ENCODE measurements around the gene CREB3L1.

CREB3L1 gene

DNA sequence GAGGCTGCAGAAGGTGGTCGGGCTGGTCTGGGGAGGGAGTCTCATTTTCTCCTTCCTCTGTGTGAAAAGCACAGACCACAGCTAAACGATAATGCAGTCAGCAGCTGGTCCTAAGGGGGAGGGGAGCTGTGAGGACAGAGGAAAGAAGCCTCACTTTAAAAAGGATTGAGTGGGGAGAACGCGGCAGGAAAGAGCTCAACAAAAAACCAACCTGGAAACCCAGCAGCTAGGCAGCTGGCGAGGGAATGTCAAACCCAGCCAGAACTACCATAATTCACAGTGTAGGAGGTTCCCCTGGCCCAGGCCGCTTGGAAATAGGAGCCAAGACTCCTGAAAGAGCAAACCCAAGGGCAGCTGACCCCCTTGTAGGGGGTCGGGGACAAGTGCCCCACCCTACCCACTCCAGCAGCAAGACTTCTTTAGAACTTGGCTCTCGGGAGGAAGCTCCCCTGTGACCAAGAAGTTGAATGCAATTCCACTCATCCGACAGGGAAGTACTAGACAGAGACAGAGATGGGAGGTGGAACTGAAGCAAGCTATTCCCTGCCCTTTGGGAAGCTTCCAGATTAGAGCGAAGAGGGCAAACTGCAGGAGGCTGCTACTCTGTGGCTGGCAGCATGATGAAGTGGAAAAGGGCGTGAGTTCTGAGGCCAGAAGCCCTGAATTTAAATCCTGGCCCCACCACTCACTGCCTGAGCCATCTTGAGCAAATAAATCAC lies 53.3 kb downstream of the CREB3L1 start:
- DNase-seq = peak; percentile 19

DNA sequence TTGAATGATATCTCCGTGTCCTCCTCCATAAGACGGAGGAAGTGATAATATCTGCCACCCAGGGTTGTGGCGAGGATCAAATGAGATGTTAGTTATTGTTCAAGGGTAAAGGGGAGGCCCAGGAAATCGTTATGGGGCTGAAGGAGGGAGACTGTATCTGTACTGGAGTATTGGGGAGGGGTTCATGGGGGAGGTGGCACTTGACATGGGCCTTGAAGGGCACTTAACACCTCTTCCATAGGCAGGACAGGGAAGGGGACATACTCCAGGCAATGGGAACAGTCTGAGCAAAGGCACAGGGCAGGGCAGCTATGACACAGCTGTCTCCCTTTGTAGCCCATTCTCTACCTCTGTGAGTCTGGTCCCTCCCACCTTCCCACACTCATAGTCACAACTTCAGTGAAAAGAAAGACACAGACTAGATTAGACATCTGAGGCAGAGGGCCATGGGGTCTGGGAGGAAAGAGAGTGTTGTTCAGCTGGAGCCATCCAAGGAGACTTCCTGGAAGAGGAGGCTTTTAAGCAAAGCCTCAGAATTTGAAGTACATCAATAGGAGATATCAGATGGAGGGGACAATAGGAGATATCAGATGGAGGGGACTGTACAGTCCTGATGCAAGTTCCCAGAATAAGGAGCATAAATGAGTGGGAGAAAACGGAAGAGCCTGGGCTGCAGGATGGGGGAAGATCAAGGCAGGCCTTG lies 54.0 kb downstream of the CREB3L1 start:
- DNase-seq = no peak

DNA sequence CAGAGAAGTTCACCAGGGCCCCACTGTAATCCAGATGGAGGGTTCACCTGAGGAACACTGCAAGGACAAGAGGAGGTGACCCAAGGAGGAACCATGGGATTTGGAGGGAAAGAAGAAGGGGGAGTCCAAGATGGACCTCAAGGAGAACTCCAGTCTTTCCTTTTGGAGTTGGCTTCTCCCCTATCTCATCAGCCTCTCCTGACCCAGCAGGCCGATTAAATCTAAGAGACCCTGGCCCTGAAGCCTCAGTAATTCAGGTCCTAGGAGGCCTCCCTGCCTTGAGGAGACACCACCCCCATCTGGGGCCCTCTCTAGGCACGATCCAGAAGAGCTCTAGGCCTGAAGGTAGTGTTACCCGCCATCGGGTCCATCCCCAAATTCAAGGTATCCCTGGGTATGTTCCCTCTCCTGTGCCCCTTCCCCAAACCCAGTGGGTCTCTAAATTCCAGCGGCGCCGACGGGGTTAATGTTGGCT lies 54.7 kb downstream of the CREB3L1 start:
- DNase-seq = no peak

DNA sequence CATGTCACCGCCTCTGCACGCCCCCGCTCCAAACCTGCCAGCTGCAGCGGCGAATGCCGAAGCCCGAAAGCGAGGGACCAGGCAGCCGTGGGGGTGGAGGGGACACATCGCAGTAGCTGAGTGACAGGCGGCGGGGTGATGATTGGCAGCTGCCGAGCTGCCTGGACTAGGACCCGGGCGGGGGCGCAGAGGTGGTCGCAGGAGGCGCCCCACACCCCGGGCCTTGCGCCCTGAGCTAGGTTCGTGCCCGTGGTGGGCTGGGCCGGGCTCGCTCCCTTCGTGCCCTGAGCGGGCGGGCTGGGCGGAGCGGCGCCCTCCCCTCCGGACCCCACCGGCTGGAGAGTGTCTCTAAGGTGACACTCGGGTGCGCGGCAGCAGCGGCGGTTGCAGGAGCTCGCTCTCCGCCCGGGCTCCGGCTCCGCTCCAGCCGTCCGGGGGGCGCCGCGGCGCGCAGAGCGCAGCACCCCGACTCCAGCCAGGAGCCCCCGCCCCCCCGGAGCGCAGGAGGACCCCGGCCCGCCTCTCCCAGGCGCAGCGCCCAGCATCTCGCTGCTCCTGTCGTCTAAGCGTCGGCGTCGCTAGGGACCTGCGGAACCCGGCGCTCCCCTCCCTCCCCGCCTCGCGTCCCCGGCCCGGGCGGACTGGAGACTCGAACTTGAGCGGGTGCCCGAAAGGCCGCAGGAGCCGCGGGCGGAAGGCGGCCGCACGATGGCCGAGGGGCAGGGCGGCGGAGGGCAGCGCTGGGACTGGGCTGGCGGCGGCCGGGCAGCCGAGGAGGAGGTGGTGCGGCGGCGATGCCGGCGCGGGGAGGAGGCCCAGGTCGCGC lies 55.3 kb downstream of the CREB3L1 start:
- no peak for DNase-seq

DNA sequence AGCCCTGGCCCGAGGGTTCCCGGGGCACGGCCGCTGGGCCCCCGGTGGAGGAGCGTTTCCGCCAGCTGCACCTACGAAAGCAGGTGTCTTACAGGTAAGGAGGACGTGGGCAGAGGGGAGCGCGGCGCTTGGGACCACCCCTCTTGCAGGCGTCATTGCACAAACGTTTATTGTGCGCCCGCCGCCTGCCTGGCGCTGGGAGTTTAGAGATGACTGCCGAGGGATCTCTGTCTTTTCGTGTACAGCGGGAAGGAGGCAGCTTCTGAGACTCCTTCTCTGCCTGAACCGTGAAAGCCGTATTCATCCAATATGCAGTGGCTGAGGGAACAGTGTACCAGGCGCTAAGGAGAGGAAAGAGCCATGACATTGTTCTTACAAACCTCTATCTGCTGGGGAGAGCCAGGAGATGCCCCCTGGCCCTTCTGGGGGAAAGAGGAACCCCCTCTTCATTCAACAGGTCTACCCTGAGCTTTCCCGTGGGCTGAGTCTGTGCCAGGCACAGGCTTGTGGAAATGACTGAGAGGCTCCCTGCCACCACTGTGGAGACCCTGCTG lies 56.0 kb downstream of the CREB3L1 start:
- no peak for DNase-seq

DNA sequence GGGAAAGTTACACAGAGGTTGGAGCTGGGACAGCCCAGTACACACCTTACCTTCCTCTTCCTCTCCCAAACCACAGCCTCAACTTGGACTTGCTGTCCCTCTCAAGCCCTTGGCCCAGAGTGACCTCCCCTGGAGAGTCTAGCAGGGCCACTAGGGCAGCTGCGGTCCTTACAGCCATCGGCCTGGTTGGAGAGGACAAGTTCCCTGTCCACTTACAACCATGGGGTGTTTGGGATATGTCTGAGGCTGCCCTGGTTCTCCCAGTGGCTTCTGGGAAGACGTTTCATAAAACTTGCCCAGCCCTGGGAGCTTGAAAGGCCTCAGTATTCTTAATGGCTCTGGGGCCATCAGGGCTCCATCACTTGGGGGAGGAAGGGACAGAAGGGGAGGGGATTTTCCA lies 56.7 kb downstream of the CREB3L1 start:
- no peak for DNase-seq

DNA sequence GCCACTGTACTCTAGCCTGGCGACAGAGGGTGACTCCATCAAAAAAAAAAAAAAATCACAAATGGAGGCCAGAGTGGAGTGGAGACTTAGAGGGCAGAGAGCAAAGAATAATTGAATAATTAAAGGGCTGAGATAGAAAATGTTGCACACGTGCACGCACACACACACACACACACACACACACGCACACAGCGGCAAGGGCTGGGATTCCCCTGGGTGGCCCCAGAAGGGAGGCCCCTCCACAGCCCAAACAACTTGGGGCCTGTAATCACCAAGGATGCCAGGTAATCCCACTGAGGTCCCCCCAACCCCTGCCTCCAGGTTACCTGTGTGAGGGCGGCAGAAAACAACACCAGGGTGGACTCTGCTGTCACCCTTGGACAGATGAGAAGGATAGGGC lies 57.8 kb downstream of the CREB3L1 start:
- DNase-seq = no peak

DNA sequence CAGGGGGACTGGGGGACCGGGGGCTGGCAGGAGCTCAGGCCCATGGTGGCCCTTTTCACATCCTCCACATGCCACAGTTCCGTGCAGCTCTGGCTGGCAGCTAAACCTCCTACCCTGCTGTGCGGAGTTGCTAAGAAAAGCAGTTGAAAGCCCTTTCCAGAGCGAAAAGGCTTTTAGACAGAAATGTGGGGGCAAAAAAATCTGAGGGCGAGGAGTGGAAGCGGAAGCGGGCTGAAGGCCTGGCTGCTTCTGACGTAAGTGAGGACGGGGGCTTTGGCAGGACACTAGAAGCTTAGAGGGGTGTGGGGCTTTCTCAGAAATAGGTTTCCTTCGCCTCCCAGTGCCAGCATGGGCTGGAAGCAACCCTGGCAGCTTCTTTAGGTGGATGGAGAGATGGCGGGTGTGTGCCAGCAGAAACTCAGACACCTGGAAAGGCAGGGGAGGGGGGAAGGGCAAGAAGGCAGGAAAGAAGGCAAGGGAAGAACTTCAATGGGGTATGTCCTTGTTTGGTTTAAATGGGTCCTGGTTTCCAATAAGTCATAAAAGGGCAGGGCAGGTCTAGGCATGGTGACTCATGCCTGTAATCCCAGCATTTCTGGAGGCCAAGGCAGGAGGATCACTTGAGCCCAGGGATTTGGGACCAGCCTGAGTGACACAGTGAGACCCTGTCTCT lies 58.6 kb downstream of the CREB3L1 start:
- DNase-seq = no peak

DNA sequence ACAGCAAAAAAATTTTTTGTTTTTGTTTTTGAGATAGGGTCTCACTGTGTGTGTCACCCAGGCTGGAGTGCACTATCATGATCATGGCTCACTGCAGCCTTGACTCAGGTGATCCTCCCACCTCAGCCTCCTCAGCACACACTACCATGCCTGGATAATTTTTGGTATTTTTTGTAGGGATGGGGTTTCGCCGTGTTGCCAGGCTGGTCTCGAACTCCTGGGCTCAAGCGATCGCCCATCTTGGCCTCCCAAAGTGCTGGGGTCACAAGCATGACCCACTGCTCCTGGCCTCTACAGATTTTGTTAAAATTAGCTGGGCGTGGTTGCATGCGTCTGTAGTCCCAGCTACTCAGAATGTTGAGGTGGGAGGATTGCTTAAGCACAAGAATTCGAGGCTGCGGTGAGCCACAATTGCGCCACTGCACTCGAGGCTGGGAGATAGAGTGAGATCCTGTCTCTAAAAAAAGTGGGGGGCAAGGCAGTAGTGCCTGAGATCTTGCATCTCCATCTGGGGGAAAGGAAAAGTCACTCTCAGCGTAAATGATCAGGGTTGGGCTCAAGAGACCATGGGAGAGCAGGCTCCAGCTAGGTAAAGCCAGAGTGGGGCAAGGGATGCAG lies 59.2 kb downstream of the CREB3L1 start:
- no peak for DNase-seq

DNA sequence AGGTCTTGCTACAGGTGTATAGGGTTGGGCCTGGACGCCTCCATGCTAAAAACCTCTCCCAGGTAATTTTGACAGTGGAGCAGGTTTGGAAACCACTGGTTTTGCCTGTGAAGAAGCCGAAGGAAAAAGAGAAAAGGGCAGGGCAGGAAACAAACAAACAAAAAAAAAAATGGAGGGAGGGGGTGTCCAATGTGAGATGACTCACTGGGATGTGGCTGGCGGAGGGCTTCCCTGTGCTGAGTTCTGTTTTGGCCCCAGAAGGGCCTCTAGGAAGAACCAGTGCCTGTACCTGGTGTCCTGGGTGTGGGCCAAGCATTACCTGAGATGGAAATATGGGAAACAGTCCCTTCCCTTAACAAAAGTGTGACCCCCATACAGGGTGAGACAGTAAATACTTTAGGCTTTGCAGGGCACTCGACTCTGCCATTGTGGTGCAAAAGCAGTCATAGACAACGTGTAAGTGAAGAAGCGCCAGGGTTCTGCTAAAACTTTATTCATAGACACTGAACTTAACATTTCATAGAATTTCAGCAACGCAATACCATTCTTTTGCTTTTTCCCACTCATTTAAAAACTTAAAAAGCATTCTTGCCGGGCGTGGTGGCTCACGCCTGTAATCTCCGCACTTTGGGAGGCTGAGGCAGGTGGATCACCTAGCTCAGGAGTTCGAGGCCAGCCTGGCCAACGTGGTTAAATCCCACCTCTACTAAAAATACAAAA lies 60.3 kb downstream of the CREB3L1 start:
- DNase-seq = no peak

DNA sequence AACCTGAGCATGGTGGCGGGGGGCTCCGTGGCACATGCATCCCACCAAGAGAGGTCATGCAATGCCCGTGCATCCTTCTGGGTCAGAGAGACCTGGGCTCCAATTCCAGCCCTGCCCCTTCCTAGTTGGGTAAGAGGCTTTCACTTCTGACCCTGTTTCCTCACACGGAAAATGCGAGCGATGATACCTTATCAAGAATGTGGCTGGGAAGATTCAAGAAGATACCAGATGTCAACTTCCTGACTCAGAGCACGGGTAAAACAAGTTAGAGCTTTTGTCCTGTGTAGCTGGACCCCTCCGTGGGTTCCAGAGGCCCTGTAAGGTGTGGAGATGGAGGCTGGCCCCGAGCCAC lies 61.1 kb downstream of the CREB3L1 start:
- no peak for DNase-seq

DNA sequence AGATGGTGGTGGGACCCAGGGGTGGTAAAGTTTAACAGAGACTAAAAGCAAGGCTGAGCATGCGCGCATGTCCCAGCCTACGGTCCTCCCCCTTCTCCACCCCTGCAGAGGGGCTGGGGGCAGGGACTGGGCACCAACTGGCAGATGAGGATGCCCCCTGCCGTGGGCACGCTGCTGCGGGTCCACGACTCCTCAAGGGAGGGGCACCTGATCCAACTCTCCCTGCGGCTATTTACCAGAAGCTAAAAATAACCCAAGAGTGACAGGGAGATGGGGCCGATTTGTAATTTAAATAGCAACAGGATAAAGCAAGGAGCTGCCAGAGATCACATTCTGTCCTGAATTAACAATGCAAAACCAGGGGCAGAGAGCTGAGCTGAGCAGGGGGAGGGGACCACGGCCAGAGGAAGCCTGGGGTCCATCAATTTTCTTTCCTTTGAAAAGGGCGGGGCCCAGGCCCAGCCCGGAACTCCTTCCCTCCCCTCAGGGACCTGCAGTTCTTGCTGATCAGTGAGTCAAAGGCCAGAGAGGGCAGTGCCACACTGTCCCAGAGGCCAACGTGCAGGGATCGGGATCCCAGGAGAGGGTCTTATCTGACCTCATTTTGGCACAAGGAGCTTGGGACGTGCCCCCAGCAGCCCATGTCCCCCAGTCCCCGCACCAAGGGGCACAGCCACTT lies 61.7 kb downstream of the CREB3L1 start:
- DNase-seq = peak; percentile 32

DNA sequence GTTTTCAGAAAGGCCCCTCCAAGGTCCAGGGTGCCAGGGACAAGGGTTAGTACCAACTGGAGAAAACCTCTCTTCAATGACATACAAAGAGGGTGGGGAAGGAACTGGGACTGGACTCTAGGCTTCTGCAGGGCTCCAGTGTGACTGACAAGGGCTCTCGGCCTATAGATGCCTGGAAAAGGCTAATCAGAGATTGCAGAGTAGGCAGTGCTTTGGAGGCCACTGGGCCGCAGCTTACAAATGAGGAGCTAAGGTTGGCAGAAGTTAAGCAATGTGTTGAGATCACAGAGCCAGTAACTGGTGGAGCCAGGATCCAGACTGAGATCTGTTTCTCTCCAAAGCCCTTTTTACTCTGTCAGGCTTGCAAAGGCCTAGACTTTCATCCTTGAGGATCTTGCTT lies 62.4 kb downstream of the CREB3L1 start:
- DNase-seq = no peak

DNA sequence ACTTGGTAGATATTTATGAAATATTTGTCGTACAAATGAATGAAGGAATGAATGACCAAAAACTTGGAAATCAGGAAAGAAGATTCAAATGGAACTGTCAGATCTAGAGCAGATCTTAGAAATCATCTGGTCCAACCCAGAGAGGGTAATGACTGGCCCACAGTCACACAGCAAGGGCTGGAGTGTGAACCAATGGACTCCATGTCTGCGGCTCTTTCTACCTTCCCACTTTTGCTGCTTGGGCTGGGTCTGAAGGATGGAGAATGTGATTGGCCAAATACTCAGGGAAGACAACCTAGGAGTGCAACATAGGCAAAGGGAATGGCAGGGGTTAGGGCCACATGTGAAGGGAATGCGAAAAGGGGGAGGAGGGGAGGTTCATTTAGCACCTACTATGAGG lies 64.0 kb downstream of the CREB3L1 start:
- no peak for DNase-seq

DNA sequence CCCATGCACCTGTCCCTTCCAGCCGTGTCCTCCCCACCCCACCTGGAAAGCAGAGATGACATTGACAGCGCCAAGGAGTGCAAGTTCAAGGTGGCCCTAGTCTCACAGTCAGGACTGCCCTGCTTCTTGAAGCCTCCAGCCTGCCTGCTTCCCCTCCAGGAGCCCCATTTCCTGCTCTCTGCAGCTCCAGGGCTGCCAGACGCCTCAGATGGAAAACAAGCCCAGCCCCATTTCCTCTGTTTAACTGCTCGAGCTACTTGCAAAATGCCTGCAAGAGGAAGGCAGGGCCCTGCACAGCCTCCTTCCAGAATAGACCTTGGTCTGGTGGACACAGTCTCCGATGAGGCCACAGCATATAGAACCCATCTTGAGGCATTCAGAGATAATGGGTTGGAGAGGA lies 64.8 kb downstream of the CREB3L1 start:
- no peak for DNase-seq

DNA sequence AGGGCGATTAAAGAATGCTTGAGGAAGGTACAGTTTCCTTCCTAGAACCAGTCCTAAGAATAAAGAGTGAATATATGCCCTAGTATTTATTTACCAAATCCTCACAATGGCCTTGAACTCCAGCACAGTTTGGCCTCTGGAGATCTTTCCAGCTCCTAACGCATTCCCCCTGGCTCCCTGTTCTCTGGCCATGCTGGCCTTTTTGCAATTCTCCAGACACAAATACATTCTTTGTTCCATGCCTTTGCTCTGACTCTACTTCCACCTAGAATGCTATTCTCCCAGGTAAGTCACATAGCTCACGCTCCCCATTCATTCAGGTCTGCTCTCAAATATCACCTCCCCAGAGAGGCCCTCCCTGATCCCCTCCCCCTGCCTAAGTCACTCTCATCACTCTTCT lies 66.1 kb downstream of the CREB3L1 start:
- DNase-seq = no peak

DNA sequence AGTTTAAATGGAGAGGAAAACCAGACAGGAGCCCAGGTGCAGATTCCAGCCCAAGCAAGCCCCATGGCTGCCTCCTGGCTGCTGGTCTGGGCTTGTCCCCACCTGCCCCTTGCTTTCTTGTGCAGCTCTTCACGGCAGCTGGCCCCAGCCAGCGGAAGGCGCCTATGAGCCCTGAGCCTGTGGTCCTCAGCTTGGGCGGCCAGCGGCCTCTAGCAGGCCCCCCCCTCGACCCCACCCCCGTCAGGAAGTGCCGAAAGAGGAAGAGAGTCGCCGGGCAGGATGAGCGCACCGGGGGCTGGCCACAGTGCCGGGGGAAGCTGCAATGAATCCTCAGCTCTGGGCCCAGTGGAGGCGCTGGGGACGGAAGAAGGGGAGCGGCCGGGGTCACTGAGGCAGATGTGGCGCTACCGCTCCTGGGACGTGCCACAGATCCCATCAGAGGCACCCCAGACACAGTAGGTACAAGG lies 67.7 kb downstream of the CREB3L1 start:
- DNase-seq = no peak

DNA sequence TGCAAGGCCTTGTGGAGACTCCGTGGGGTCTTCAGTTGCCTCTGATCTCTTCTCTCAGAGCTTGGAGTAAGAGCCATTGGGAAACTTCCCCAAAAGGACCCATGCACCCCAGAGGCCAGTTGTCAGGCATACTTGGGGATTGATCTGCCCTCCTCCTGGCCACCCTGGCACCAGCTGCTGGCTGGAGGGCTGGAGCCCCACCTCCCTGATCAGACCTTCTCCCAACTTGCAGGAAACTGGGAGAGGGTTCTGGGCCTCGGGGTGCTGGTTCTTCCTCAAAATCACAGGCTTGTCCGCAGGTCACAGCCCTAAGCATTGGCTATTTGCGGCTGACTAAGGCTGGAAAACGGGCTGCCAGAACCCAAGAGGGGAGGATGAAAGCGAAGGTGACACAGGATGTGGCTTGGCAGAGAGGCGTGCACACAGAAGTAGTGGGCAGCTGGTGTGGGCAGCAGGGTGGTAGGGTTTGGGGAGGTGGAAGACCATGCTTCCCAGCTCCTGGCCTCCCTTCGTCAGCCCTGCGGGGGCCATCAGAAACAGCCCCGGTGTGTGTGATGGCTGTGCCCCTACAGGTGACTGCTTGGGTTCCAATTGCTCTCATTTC lies 68.5 kb downstream of the CREB3L1 start:
- DNase-seq = no peak

DNA sequence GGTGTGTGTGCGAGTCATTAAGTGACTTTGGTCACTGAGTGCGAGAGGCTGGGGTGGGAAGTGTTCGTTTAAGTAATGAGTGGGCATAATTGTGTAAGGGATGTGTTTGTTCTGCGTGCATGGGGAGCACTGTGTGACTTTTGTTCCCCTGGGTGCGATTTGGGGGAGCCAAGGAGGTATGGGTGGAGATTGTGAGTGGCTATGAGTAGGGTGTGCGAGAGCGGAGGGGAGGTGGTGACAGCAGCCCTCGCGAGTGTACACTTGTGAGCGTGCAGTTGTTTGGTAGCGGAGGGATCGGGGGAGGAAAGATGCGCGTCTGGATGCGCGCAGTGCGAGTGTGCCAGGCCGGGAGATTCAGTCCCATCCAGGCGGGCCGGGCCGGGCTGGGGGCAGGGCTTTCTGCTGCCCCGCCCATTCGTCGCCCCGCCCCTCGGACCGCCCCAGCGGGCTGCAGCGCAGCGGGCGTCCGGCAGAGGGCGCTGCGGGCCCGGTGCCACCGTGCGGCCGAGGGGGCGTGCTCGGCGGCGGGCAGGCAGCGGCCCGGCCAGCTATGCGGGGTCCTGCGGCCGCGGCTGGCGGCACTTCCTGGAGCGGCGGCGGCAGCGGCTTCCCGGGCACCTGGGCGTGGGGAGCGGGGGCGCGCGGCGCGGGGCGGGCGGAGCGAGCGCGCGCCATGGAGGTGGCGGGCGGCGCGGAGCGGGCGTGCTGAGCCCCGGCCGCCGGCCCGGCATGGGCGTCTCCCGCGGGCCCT lies 69.6 kb downstream of the CREB3L1 start, which contains the start of gene DGKZ:
Gene DGKZ (plus strand): TSS at position 578 of the 751 bp plus-strand sequence. CDS start 197 bp downstream, outside the sequence.
- DNase-seq = no peak

All from NCI-H524 treated with DMSO at 0.1 percent for 48 hours (cell line).